CD4-positive, alpha-beta memory T cell (primary cell): ENCODE measurements around the gene EPHB2. TPM values are rescaled to one million over a fixed set of nuclear protein-coding genes. Genes with fewer than 3 reads are reported as not detected.

Source experiments
- CTCF ChIA-PET: fragments of 350-600 bp; sonication (Branson Sonifier 250); formaldehyde crosslinking; loops from one replicate; lab custom pipeline; 2021; ENCODE audit warnings: inconsistent platforms; ENCODE audit not compliant: partially characterized antibody; lab: Charles Lee
- POLR2A ChIA-PET: fragments of 350-600 bp; sonication (Branson Sonifier 250); formaldehyde crosslinking; loops from one replicate; lab custom pipeline; 2021; ENCODE audit not compliant: partially characterized antibody; lab: Charles Lee
- DNase-seq, 5 donors: peaks; one replicate each; pipeline versions ENCODE4 v3.0.0 to v3.0.0-alpha.2; 2020 to 2022; ENCODE audit warnings: mixed read lengths in 1 of 5
- H3K27ac ChIP-seq: one replicate; pipeline ENCODE4 v1.7.0; 2013; ENCODE audit warnings: low read depth, low read length
- H3K27me3 ChIP-seq: 2 replicates; pipeline ENCODE4 v1.7.0; 2013; ENCODE audit warnings: mild to moderate bottlenecking, low read length, moderate library complexity; ENCODE audit not compliant: insufficient read depth
- H3K36me3 ChIP-seq: 2 replicates; pipeline ENCODE4 v1.7.0; 2013; ENCODE audit warnings: mild to moderate bottlenecking, low read length, moderate library complexity; ENCODE audit not compliant: insufficient read depth
- H3K4me1 ChIP-seq: 2 replicates; pipeline ENCODE4 v1.7.0; 2013; ENCODE audit warnings: mild to moderate bottlenecking, low read length, moderate library complexity; ENCODE audit not compliant: insufficient read depth
- H3K4me3 ChIP-seq, 2 donors: one replicate each; pipeline ENCODE4 v1.7.0; 2013; ENCODE audit warnings: low read length in 2 of 2, mild to moderate bottlenecking in 1 of 2
- H3K9me3 ChIP-seq, 2 donors: one replicate each; pipeline ENCODE4 v1.7.0; 2013; ENCODE audit warnings: low read length in 2 of 2, control low read depth in 1 of 2; ENCODE audit not compliant: control insufficient read depth in 1 of 2
- H3K27ac Mint-ChIP-seq, 7 donors: one replicate each; pipeline ENCODE4 v1.8.0; 2020 to 2021; ENCODE audit warnings: mixed read lengths in 7 of 7, mild to moderate bottlenecking in 6 of 7, inconsistent platforms in 3 of 7, moderate library complexity in 3 of 7
- H3K27me3 Mint-ChIP-seq, 2 donors: one replicate each; pipeline ENCODE4 v1.8.0; 2020 to 2021; ENCODE audit warnings: mixed read lengths in 2 of 2
- H3K36me3 Mint-ChIP-seq, 2 donors: one replicate each; pipeline ENCODE4 v1.8.0; 2020 to 2021; ENCODE audit warnings: mixed read lengths in 2 of 2, inconsistent platforms in 1 of 2, mild to moderate bottlenecking in 1 of 2
- H3K4me1 Mint-ChIP-seq, 4 donors: one replicate each; pipeline ENCODE4 v1.8.0; 2020 to 2021; ENCODE audit warnings: mixed read lengths in 4 of 4, mild to moderate bottlenecking in 1 of 4
- H3K4me3 Mint-ChIP-seq, 8 donors: one replicate each; pipeline ENCODE4 v1.8.0; 2020 to 2021; ENCODE audit warnings: mixed read lengths in 8 of 8, mild to moderate bottlenecking in 7 of 8, moderate library complexity in 6 of 8, inconsistent platforms in 3 of 8
- H3K9me3 Mint-ChIP-seq, 8 donors: one replicate each; pipeline ENCODE4 v1.8.0; 2020 to 2021; ENCODE audit warnings: mixed read lengths in 8 of 8, mild to moderate bottlenecking in 5 of 8, inconsistent platforms in 3 of 8, moderate library complexity in 1 of 8
- intact Hi-C: fragments of 100-400 bp; cut with micrococcal nuclease; formaldehyde crosslinking; loops from one replicate; pipeline ENCODE4 v1.15.1; 2023
- polyA plus RNA-seq, 2 donors: library from polyadenylated mRNA; unstranded; fragments of 300-500 nt; fragmentation: Illumina TruSeq; gene quantifications; one replicate each; pipeline ENCODE4 v1.2.3, GENCODE V29; 2021
- total RNA-seq, 2 experiments: library from RNA; stranded (reverse); gene quantifications; one replicate each; pipeline ENCODE4 v1.2.3, GENCODE V29; 2021

EPHB2 gene
- total and polyA plus RNA-seq, 4 experiments from 2014 or later, result 0.35 to 0.36 TPM; not detected in 2

DNA sequence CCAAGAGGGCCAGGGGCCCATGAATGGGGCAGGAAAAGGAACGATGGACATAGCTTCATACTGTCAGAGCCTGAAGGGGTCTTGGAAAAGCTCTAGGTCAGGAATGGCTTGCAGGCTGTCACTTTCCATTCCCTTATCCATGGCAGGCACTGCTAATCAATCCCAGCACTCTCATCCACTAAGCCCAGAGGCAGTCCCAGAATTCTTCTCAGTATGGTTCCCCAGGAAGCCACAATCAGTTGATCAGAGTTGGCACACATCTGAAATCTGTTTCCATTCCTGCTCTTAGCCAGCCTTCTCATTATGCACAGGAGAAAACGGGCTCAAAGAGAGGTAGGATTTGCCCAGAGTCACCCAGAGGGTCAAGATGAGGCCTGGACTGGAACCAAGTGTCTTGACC, 196.3 kb downstream of the EPHB2 start:
- no peaks in the 10 kb centered on the region for H3K4me1 Mint-ChIP-seq
- Histone ChIP-seq H3K4me3 (no peak overlapping the region), H3K36me3 (no peaks in the 10 kb centered on the region), H3K27ac (no peak overlapping the region), H3K27me3 (no peaks in the 10 kb centered on the region), H3K4me1 (no peaks in the 10 kb centered on the region), H3K9me3 (no peaks in the 10 kb centered on the region)
- H3K27ac Mint-ChIP-seq, result no peak overlapping the region
- no peaks in the 10 kb centered on the region for H3K9me3 Mint-ChIP-seq
- CTCF ChIA-PET, result no interaction called here
- DNase-seq, result no peak
- no peaks in the 10 kb centered on the region for H3K36me3 Mint-ChIP-seq
- H3K27me3 Mint-ChIP-seq, result peaks cover 3 to 5% of the 10 kb centered on the region in 2 donors
- intact Hi-C loops, result no loop called here
- H3K4me3 Mint-ChIP-seq, result no peak overlapping the region
- POLR2A ChIA-PET, result no interaction called here

GRCh38 chr1:22907528-22907927, 196.9 kb downstream of the EPHB2 start:
- Mint-ChIP-seq H3K36me3 (no peaks in the 10 kb centered on the region), H3K4me3 (no peak overlapping the region), H3K4me1 (no peaks in the 10 kb centered on the region), H3K9me3 (no peaks in the 10 kb centered on the region), H3K27me3 (peaks cover 3 to 5% of the 10 kb centered on the region in 2 donors), H3K27ac (no peak overlapping the region)
- Histone ChIP-seq H3K36me3 (no peaks in the 10 kb centered on the region), H3K4me1 (no peaks in the 10 kb centered on the region), H3K27ac (no peak overlapping the region), H3K27me3 (no peaks in the 10 kb centered on the region), H3K4me3 (no peak overlapping the region), H3K9me3 (no peaks in the 10 kb centered on the region)
- CTCF ChIA-PET, result no interaction called here
- DNase-seq, result no peak
- POLR2A ChIA-PET, result no interaction called here
- intact Hi-C loops, result no loop called here

GRCh38 chr1:22908880-22909426, 198.3 kb downstream of the EPHB2 start:
- H3K36me3 ChIP-seq, result no peaks in the 10 kb centered on the region
- Mint-ChIP-seq H3K4me1 (no peaks in the 10 kb centered on the region), H3K36me3 (no peaks in the 10 kb centered on the region), H3K4me3 (no peak overlapping the region), H3K9me3 (no peaks in the 10 kb centered on the region), H3K27ac (no peak overlapping the region), H3K27me3 (peaks cover 0 to 3% of the 10 kb centered on the region in 2 donors)
- no peak overlapping the region for H3K27ac ChIP-seq
- H3K9me3 ChIP-seq, result no peaks in the 10 kb centered on the region
- CTCF ChIA-PET, result no interaction called here
- POLR2A ChIA-PET, result no interaction called here
- H3K27me3 ChIP-seq, result no peaks in the 10 kb centered on the region
- intact Hi-C loops, result no loop called here
- DNase-seq, result no peak
- no peak overlapping the region for H3K4me3 ChIP-seq
- no peaks in the 10 kb centered on the region for H3K4me1 ChIP-seq

GRCh38 chr1:22910286-22910685, 199.6 kb downstream of the EPHB2 start:
- no peaks in the 10 kb centered on the region for H3K9me3 ChIP-seq
- H3K4me1 Mint-ChIP-seq, result no peaks in the 10 kb centered on the region
- H3K27me3 Mint-ChIP-seq, result peaks cover 0 to 9% of the 10 kb centered on the region in 2 donors
- H3K36me3 Mint-ChIP-seq, result no peaks in the 10 kb centered on the region
- no peaks in the 10 kb centered on the region for H3K36me3 ChIP-seq
- no peaks in the 10 kb centered on the region for H3K4me1 ChIP-seq
- no peak overlapping the region for H3K4me3 Mint-ChIP-seq
- H3K9me3 Mint-ChIP-seq, result no peaks in the 10 kb centered on the region
- no peak overlapping the region for H3K27ac ChIP-seq
- no peak overlapping the region for H3K4me3 ChIP-seq
- ChIA-PET CTCF (no interaction called here), POLR2A (no interaction called here)
- no peak for DNase-seq
- no peaks in the 10 kb centered on the region for H3K27me3 ChIP-seq
- intact Hi-C loops, result no loop called here
- H3K27ac Mint-ChIP-seq, result no peak overlapping the region

- CTCF ChIA-PET, result no interaction called here
- intact Hi-C loops, result no loop called here
- POLR2A ChIA-PET, result no interaction called here
- H3K27ac ChIP-seq, result no peak overlapping the region
- Mint-ChIP-seq H3K27ac (no peak overlapping the region), H3K27me3 (peaks cover 0 to 12% of the 10 kb centered on the region in 2 donors), H3K9me3 (no peaks in the 10 kb centered on the region), H3K4me3 (no peak overlapping the region), H3K36me3 (no peaks in the 10 kb centered on the region), H3K4me1 (no peaks in the 10 kb centered on the region)
- no peak overlapping the region for H3K4me3 ChIP-seq
- no peaks in the 10 kb centered on the region for H3K36me3 ChIP-seq
- DNase-seq, result no peak
- no peaks in the 10 kb centered on the region for H3K9me3 ChIP-seq
- H3K27me3 ChIP-seq, result no peaks in the 10 kb centered on the region
- no peaks in the 10 kb centered on the region for H3K4me1 ChIP-seq
Observed at GRCh38 chr1:22910986-22911651, 200.5 kb downstream of the EPHB2 start.

- POLR2A ChIA-PET, result no interaction called here
- intact Hi-C loops, result no loop called here
- Histone ChIP-seq H3K4me1 (no peaks in the 10 kb centered on the region), H3K4me3 (no peak overlapping the region), H3K27ac (no peak overlapping the region), H3K36me3 (no peaks in the 10 kb centered on the region), H3K27me3 (no peaks in the 10 kb centered on the region), H3K9me3 (no peaks in the 10 kb centered on the region)
- Mint-ChIP-seq H3K4me1 (no peaks in the 10 kb centered on the region), H3K27me3 (peaks cover 0 to 13% of the 10 kb centered on the region in 2 donors), H3K27ac (no peak overlapping the region), H3K36me3 (no peaks in the 10 kb centered on the region), H3K4me3 (no peak overlapping the region), H3K9me3 (no peaks in the 10 kb centered on the region)
- no peak for DNase-seq
- CTCF ChIA-PET, result no interaction called here
Observed at GRCh38 chr1:22912311-22912710, 201.7 kb downstream of the EPHB2 start.

- Histone ChIP-seq H3K27me3 (no peaks in the 10 kb centered on the region), H3K9me3 (no peaks in the 10 kb centered on the region), H3K4me3 (no peak overlapping the region), H3K27ac (no peak overlapping the region), H3K36me3 (no peaks in the 10 kb centered on the region), H3K4me1 (no peaks in the 10 kb centered on the region)
- Mint-ChIP-seq H3K36me3 (no peaks in the 10 kb centered on the region), H3K27me3 (peaks cover 3 to 15% of the 10 kb centered on the region in 2 donors), H3K4me1 (no peaks in the 10 kb centered on the region), H3K27ac (no peak overlapping the region), H3K9me3 (no peaks in the 10 kb centered on the region), H3K4me3 (no peak overlapping the region)
- CTCF ChIA-PET, result no interaction called here
- DNase-seq, result no peak
- POLR2A ChIA-PET, result no interaction called here
- intact Hi-C loops, result no loop called here
Observed at GRCh38 chr1:22913421-22914141, 202.9 kb downstream of the EPHB2 start.
